Activated CD4-positive, alpha-beta memory T cell treated with anti-CD3 and anti-CD28 coated beads, Interleukin-2, amount 10 ng/mL, durations not matched to agents 7 days and 5 days (primary cell): ENCODE measurements around the gene POLR3K. TPM values are rescaled to one million over a fixed set of nuclear protein-coding genes. Genes with fewer than 3 reads are reported as not detected.
A peak's percentile ranks its signal among the peaks of the same experiment; 100 is the strongest.
"Not testable (repeated sequence)": the region's sequence is repeated elsewhere in the genome, so short reads cannot be mapped to it uniquely, and the experiment has no call there.

Source experiments
- CTCF ChIA-PET: fragments of 350-600 bp; sonication (Branson Sonifier 250); formaldehyde crosslinking; loops from one replicate; lab custom pipeline; 2021; ENCODE audit warnings: antibody characterized with exemption, inconsistent platforms; lab: Charles Lee
- POLR2A ChIA-PET: fragments of 350-600 bp; sonication (Branson Sonifier 250); formaldehyde crosslinking; loops from one replicate; lab custom pipeline; 2021; ENCODE audit warnings: antibody characterized with exemption; lab: Charles Lee
- DNase-seq: peaks from one replicate; pipeline ENCODE4 v3.0.0-alpha.2; 2020
- H3K27ac Mint-ChIP-seq: one replicate; pipeline ENCODE4 v1.8.0; 2021; ENCODE audit warnings: mild to moderate bottlenecking, mixed read lengths
- H3K27me3 Mint-ChIP-seq: one replicate; pipeline ENCODE4 v1.8.0; 2021; ENCODE audit warnings: mixed read lengths
- H3K36me3 Mint-ChIP-seq: one replicate; pipeline ENCODE4 v1.8.0; 2021; ENCODE audit warnings: low read depth, mixed read lengths
- H3K4me1 Mint-ChIP-seq: one replicate; pipeline ENCODE4 v1.8.0; 2021; ENCODE audit warnings: mixed read lengths
- H3K4me3 Mint-ChIP-seq: one replicate; pipeline ENCODE4 v1.8.0; 2021; ENCODE audit warnings: mild to moderate bottlenecking, mixed read lengths
- H3K9me3 Mint-ChIP-seq: one replicate; pipeline ENCODE4 v1.8.0; 2021; ENCODE audit warnings: mixed read lengths
- total RNA-seq, 2 experiments: library from RNA; stranded (reverse); gene quantifications; one replicate each; pipeline ENCODE4 v1.2.3, GENCODE V29; 2021

POLR3K gene
- total RNA-seq, 2 experiments from 2014 or later: 27.6 to 31.1 TPM

- CTCF ChIA-PET, H3K9me3 Mint-ChIP-seq, DNase-seq, H3K27me3 Mint-ChIP-seq, POLR2A ChIA-PET, H3K27ac Mint-ChIP-seq, H3K4me3 Mint-ChIP-seq: not testable (repeated sequence)
- Mint-ChIP-seq H3K4me1 (peaks cover 35% of the 10 kb centered on the region), H3K36me3 (peaks cover 64% of the 10 kb centered on the region)
These were observed 6.9 kb downstream of the POLR3K start for GRCh38 chr16:46510-46909.

- ChIA-PET POLR2A (no interaction called here), CTCF (no interaction called here)
- DNase-seq: no peak
- H3K27ac Mint-ChIP-seq: no peak overlapping the region
- H3K27me3 Mint-ChIP-seq: no peaks in the 10 kb centered on the region
- no peaks in the 10 kb centered on the region for H3K9me3 Mint-ChIP-seq
- no peak overlapping the region for H3K4me3 Mint-ChIP-seq
- H3K4me1 Mint-ChIP-seq: peaks cover 25% of the 10 kb centered on the region
- H3K36me3 Mint-ChIP-seq: peaks cover 61% of the 10 kb centered on the region
These were observed 8.0 kb downstream of the POLR3K start for GRCh38 chr16:45454-45853.

- no peak for DNase-seq
- ChIA-PET CTCF (interaction anchor here (0.6 to 0.7 kb wide), 2 partner anchors 14 to 535 kb away, joined by 3 to 4 read pairs; no protein-coding TSS in a partner anchor), POLR2A (no interaction called here)
- Mint-ChIP-seq H3K27me3 (no peaks in the 10 kb centered on the region), H3K36me3 (peaks cover 56% of the 10 kb centered on the region), H3K4me3 (no peak overlapping the region), H3K4me1 (peaks cover 25% of the 10 kb centered on the region), H3K9me3 (no peaks in the 10 kb centered on the region), H3K27ac (no peak overlapping the region)
These were observed 8.8 kb downstream of the POLR3K start for GRCh38 chr16:44655-45054.

DNA sequence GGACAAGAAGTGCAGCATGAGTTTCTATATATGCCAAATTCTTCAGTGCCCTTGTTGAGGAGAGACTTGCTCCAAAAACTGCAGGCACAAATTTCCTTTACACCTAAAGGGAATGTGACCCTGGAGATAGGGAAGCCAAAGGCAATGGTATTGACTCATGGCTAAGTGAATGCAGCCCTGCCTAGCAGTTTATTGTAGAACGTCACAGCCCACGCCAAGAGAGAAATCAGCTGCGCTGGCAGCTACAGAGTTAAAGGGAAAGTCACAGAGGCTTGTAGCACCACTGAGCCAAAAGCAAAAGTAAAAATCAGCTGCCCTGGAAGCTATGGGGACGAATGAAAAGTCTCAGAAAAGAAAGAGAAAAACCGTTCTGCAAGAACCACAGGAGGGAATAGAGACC lies 10.1 kb downstream of the POLR3K start:
- Mint-ChIP-seq H3K27me3 (no peaks in the 10 kb centered on the region), H3K9me3 (no peaks in the 10 kb centered on the region), H3K4me3 (no peak overlapping the region), H3K36me3 (peaks cover 58% of the 10 kb centered on the region), H3K27ac (no peak overlapping the region), H3K4me1 (peaks cover 38% of the 10 kb centered on the region)
- ChIA-PET CTCF (no interaction called here), POLR2A (no interaction called here)
- DNase-seq: no peak

DNA sequence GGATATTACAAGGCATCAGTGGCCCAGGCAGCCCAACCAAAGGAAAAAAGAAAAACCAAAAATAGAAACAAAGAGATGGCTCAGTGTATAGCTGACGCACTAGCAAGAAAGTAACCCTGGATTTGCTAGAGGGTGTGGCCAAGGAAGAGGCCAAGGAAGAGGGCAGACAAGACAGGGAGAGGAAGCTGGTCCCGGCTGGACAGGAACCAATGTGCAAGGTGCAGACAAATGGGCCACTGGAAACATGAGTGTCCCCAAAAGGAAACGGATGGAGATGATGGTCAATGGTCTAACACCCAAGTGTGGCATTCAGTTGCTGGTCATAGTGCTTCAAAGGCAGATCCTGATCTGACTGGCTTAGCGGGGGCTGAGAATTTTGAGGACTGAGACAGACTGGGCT lies 10.7 kb downstream of the POLR3K start:
- DNase-seq: no peak
- Mint-ChIP-seq H3K4me3 (no peak overlapping the region), H3K36me3 (peaks cover 55% of the 10 kb centered on the region), H3K9me3 (no peaks in the 10 kb centered on the region), H3K27ac (no peak overlapping the region), H3K4me1 (peaks cover 40% of the 10 kb centered on the region), H3K27me3 (no peaks in the 10 kb centered on the region)
- CTCF ChIA-PET: no interaction called here
- POLR2A ChIA-PET: no interaction called here

GRCh38 chr16:42069-42457 lies 11.3 kb downstream of the POLR3K start:
- Mint-ChIP-seq H3K4me1 (peaks cover 42% of the 10 kb centered on the region), H3K9me3 (no peaks in the 10 kb centered on the region), H3K27ac (no peak overlapping the region), H3K36me3 (peaks cover 54% of the 10 kb centered on the region), H3K4me3 (no peak overlapping the region), H3K27me3 (no peaks in the 10 kb centered on the region)
- ChIA-PET POLR2A (no interaction called here), CTCF (no interaction called here)
- DNase-seq: no peak

DNA sequence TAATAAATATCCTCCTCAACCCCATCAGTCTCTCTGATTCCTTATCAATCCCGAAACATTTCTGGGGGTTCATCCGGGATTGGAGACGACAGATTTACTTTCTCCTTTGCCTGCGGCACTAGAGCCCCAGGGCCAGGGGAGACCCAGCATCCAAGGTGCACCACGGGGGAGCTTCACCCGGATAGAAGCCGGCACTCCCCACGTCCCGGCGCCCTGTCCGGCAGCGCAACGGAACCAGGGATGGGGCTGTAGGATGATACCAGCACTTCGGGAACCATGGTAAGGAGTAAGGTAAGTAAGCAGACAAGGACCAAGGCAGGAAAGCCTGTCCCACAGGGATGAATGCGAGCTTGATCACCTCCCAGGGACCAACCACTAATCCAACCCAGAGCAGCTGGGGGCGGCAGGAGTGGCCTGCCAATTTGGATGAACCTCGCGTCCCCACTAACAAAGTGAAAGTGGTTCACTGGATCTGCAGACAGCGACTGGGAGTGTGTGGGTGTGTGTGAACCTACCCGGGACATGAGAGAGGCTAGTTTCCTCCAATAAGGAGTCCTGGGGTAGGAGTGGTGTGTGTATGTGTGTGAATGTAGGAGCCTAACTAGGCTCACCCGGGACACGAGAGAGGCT lies 11.9 kb downstream of the POLR3K start:
- H3K9me3 Mint-ChIP-seq: no peaks in the 10 kb centered on the region
- CTCF ChIA-PET: interaction anchor here (1.0 to 1.3 kb wide), 2 partner anchors 12 to 24 kb away, joined by 3 read pairs; partner anchors contain the start of genes POLR3K and SNRNP25
- POLR2A ChIA-PET: no interaction called here
- no peaks in the 10 kb centered on the region for H3K27me3 Mint-ChIP-seq
- DNase-seq: no peak
- H3K4me1 Mint-ChIP-seq: peaks cover 42% of the 10 kb centered on the region
- H3K27ac Mint-ChIP-seq: no peak overlapping the region
- H3K4me3 Mint-ChIP-seq: no peak overlapping the region
- peaks cover 53% of the 10 kb centered on the region for H3K36me3 Mint-ChIP-seq

DNA sequence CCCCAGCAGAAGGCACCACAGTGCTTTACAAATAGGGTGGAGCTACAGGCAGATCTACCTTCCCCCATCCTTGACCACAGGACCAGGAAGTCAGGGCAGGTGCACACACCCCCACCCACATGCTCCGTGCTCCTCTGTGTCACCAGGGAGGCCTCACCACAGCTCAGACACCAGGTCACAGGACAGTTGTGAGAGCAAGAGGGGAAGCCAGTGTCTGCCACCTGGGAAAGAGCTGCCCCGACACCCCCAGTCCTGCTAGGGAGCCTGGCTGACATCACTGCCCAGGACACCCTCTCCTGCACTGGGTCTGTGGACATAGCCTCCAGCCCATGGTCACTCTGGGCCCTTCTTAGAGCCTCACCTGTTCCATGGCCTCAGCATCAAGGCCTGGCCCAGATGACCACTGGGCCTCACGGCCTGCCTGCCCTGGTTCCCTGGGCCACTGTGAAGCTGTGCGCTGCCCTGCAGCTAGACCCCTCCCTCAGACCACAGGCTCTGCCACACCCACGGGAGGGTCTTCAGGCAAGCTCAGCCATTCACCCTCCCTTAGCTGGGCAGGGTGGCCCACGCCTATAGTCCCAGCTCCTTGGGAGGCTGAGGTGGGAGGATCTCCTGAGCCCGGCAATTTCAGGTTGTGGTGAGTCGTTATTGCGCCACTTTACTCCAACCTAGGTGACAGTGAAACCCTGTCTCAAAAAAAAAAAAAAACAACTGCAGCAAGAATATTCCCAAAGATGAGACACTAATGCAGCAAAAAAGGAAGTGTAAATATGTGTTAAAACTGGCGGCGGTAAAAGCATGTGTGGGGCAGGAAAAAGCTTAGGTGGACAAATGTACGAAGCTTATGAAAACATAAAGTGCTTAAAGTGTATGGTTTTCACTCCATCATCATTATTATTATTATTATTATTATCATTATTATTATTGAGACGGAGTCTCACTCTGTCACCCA lies 14.2 kb downstream of the POLR3K start:
- no peak overlapping the region for H3K4me3 Mint-ChIP-seq
- peak overlapping the region; percentile 47 for H3K27ac Mint-ChIP-seq
- POLR2A ChIA-PET: interaction anchor here (1.3 to 2.4 kb wide), 2 partner anchors 14 to 38 kb away, joined by 4 to 16 read pairs; partner anchors contain the start of genes POLR3K and SNRNP25
- H3K9me3 Mint-ChIP-seq: no peaks in the 10 kb centered on the region
- peak; percentile 80 for DNase-seq
- peaks cover 36% of the 10 kb centered on the region for H3K36me3 Mint-ChIP-seq
- H3K27me3 Mint-ChIP-seq: no peaks in the 10 kb centered on the region
- CTCF ChIA-PET: interaction anchor here (0.7 to 1.7 kb wide), 5 partner anchors 14 to 189 kb away, joined by 3 to 7 read pairs (median 4); partner anchors contain the start of genes POLR3K and SNRNP25
- peaks cover 46% of the 10 kb centered on the region for H3K4me1 Mint-ChIP-seq

DNA sequence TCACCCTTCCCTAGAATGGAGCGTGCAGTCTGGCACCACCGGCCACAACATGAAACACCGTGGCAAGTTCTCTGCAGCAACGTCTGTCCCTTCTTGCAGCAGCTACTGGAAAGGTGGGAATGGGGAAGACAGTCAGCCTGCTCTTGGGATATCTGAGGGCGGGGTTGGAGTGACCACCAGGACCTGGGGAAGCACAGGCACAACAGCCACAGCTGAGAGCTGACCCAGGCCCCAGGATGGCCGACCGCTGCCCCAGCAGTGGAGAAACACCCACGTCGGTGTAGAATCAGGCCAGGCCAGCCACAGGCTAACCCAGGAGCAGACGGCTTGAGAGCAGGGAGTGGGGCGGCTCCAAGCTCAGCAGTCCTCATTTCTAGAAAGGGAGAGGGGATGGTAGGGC lies 15.2 kb downstream of the POLR3K start:
- POLR2A ChIA-PET: interaction anchor here (1.3 to 2.4 kb wide), 2 partner anchors 15 to 39 kb away, joined by 4 to 16 read pairs; partner anchors contain the start of genes POLR3K and SNRNP25
- not testable (repeated sequence) for H3K4me3 Mint-ChIP-seq, H3K27me3 Mint-ChIP-seq, H3K9me3 Mint-ChIP-seq, DNase-seq
- peaks cover 44% of the 10 kb centered on the region for H3K4me1 Mint-ChIP-seq
- H3K36me3 Mint-ChIP-seq: peaks cover 29% of the 10 kb centered on the region
- H3K27ac Mint-ChIP-seq: peak overlapping the region; percentile 47
- CTCF ChIA-PET: interaction anchor here (0.7 to 1.7 kb wide), 4 partner anchors 15 to 190 kb away, joined by 3 to 7 read pairs (median 4); partner anchors contain the start of genes POLR3K and SNRNP25

DNA sequence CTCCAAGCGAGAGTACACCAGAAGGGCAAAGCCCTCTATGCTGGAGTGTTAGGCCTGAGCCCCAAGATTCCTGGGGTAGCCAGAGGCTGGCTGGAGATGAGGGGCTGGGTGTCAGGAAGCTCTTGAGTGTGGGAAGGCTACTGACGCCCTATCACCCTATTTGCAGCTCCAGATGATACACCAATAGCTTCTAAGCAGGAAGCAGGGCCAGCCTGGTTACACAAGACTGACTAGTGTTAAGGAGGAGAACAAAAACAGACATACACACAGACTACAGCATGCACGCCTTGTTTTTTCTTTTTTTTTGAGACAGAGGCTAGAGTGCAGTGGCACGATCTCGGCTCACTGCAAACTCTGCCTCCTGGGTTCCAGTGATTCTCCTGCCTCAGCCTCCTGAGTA lies 15.9 kb downstream of the POLR3K start:
- peaks cover 37% of the 10 kb centered on the region for H3K4me1 Mint-ChIP-seq
- peaks cover 22% of the 10 kb centered on the region for H3K36me3 Mint-ChIP-seq
- no peak for DNase-seq
- ChIA-PET POLR2A (interaction anchor here (0.5 kb wide), 1 partner anchor 56 kb away, joined by 3 read pairs; no protein-coding TSS in a partner anchor), CTCF (no interaction called here)
- no peaks in the 10 kb centered on the region for H3K27me3 Mint-ChIP-seq
- no peaks in the 10 kb centered on the region for H3K9me3 Mint-ChIP-seq
- H3K27ac Mint-ChIP-seq: no peak overlapping the region
- no peak overlapping the region for H3K4me3 Mint-ChIP-seq

GRCh38 chr16:36336-36984 lies 16.9 kb downstream of the POLR3K start:
- Mint-ChIP-seq H3K27me3 (no peaks in the 10 kb centered on the region), H3K9me3 (no peaks in the 10 kb centered on the region), H3K27ac (no peak overlapping the region), H3K4me1 (peaks cover 29% of the 10 kb centered on the region), H3K36me3 (peaks cover 13% of the 10 kb centered on the region), H3K4me3 (no peak overlapping the region)
- ChIA-PET POLR2A (interaction anchor here (0.5 kb wide), 1 partner anchor 57 kb away, joined by 3 read pairs; no protein-coding TSS in a partner anchor), CTCF (no interaction called here)
- no peak for DNase-seq

DNA sequence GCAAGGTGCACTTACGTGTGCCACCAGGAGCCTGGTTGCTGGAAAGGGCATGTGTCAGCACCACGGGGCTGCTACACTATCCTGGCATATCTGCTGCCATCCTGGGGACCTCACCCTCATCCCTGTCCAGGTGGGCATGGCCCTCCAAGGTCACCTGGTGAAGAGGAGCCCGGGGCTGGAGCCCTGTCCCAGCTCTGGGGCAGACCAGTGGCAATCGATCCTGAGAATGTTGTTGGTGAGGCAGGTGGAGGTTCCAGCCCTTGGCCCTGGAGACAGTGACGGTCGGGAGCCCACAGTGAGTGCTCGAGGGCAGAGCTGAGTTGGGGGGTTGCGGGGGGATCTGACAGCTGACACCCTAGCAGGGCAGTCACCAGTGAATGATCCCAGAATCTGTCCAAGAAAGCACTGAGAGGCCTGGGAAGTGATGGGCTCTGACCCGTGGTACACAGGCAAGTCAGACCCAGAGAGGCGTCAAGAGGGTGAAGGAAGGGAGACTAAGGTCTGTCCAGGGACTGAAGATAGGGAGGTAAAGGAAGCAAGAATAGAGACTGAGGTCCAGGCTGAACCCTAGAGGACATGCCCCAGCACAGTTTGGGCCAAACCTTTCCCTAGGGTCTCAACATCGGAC lies 17.6 kb downstream of the POLR3K start:
- H3K4me1 Mint-ChIP-seq: peaks cover 29% of the 10 kb centered on the region
- no peak overlapping the region for H3K27ac Mint-ChIP-seq
- no peak overlapping the region for H3K4me3 Mint-ChIP-seq
- no peak for DNase-seq
- H3K36me3 Mint-ChIP-seq: peaks cover 6% of the 10 kb centered on the region
- H3K9me3 Mint-ChIP-seq: no peaks in the 10 kb centered on the region
- POLR2A ChIA-PET: no interaction called here
- CTCF ChIA-PET: no interaction called here
- no peaks in the 10 kb centered on the region for H3K27me3 Mint-ChIP-seq
